SK-N-MC (cell line): ENCODE results near the gene TCTA.

ENCODE experiments used
- EZH2 ChIP-seq: fragments of 200-600 bp; sonication (generic); IDR thresholded peaks from one replicate; pipeline ENCODE4 v1.6.1; 2017; ENCODE audit warnings: antibody characterized with exemption
- FOXP2 ChIP-seq: optimal IDR thresholded peaks from 2 replicates; pipeline ENCODE3; 2011; ENCODE audit warnings: mild to moderate bottlenecking, moderate library complexity; ENCODE audit not compliant: insufficient read depth; ENCODE audit errors: extremely low read length, control extremely low read depth
- POLR2AphosphoS5 ChIP-seq: IDR thresholded peaks from 2 replicates; pipeline ENCODE4 v1.6.1; 2012; ENCODE audit warnings: mild to moderate bottlenecking, low read depth, low read length, borderline replicate concordance

GRCh38 chr3:49403891-49404290 is 8.3 kb upstream of the TCTA start:
- no peak for TF ChIP-seq POLR2AphosphoS5
- TF ChIP-seq FOXP2: no peak
- no peak for TF ChIP-seq EZH2
